ENCODE measurements around the gene SOBP. TPM values are rescaled to one million over a fixed set of nuclear protein-coding genes. Genes with fewer than 3 reads are reported as not detected.
A peak's percentile ranks its signal among the peaks of the same experiment; 100 is the strongest.

Gene SOBP
- total RNA-seq, 1 donor from 2014 or later: 18.5 TPM

GRCh38 chr6:107662333-107662732 is 172.4 kb downstream of the SOBP start:
- intact Hi-C loops (cut with DNase I): loop anchor here (2.0 kb wide), 1 partner anchor 172 kb away; no protein-coding TSS in a partner anchor
- ATAC-seq: no peak
- no peak for DNase-seq (ENCODE audit: low spot score)

GRCh38 chr6:107663308-107663707 is 173.4 kb downstream of the SOBP start:
- DNase-seq (ENCODE audit: low spot score): no peak
- ATAC-seq: no peak
- intact Hi-C loops (cut with DNase I): loop anchor here (2.0 kb wide), 1 partner anchor 171 kb away; no protein-coding TSS in a partner anchor

DNA sequence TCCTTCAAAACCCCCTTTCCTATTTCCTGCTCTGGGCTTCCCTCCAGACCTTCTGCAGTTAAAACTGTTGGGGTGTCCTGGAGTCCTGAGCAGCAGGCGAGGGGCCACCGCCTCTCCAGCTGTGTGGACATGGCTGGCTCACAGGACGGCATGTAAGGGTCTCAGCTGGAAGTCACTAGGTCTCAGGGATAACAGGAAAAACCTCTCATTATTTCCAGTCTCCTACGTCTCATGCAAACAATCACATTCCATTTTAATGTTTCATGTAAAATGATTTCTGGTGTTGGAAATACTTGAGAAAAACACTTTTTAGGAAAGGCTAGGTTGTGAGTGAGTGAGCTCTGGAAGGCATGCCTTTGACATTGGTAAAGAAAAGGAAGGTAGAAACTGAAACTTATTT is 175.5 kb downstream of the SOBP start:
- DNase-seq (ENCODE audit: low spot score) (no peak), ATAC-seq (peak; percentile 10)
- intact Hi-C loops (cut with DNase I): no loop called here

DNA sequence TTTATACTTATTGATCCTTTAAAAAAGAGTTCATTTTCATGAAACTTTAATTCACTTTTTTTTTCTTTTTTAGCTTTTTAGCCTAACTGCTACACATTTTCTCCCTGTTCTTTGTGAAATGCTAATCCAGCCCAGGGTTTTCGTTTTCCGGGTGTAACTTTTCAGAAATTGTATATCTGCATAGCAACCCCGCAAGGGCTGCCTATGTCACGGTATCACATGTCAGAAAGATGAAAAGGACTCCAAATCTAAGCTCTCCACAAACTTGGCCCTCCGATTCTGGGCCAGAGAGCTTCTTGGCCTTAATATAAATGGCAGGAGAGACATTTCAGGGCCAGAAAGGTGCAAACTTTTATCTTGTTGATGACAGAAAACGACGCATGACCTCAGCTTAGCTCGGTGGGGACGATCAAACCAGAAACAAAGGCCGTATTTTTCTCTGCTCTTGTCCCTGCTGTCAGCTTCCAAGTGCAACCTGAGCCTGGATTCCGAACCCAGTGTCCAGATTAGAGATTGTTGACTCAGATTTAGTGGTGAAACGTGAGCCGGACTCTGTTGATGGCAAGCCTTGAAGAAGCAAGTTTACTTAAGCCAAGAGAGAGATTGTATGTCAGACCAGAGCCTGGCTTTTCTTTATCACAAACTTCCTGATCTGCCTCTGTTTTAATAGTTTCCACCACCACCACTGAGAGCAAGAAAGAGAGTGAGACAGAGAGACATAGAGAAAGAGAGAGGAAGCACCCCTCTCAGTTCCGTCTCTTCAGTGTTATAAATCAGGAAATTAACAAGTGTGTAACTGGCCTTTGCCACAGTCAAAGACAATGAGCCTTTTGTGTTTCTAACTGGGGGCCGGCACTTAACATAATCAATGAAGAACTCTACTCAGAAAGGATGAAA is 176.4 kb downstream of the SOBP start:
- intact Hi-C loops (cut with DNase I): no loop called here
- DNase-seq (ENCODE audit: low spot score) (no peak), ATAC-seq (peak; percentile 36)

DNA sequence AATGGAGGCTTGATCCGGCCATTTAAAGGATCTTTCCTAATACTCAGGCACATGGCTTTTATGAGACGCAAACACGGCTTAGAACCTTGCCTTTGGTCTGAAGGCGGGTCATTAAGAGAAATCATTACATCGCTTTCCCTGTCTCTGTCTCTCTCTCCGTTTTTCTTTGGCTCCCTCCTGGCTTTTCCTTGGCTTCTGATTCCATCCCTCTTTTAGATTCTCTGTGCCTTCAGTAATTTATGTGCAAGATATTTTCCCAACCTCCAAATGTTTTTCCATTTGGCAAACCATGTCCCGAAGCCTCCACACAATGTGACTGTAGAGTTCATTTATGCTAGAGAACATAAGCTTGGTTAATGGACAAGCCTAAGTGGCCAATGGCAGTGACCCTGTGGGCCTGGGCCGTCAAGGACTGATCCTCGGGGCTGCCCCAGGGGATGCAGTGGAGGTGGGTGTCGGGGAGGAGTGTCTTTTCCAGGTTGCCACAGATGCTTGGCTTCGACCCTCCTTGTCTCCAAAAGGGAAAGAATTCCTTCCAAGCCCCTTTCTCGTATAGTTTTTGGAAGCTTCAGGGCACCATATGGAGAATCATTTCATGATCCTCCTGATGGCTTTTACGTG is 177.2 kb downstream of the SOBP start:
- ATAC-seq (no peak), DNase-seq (ENCODE audit: low spot score) (no peak)
- intact Hi-C loops (cut with DNase I): no loop called here

GRCh38 chr6:107667790-107668189 is 177.9 kb downstream of the SOBP start:
- no peak for DNase-seq (ENCODE audit: low spot score)
- no peak for ATAC-seq
- intact Hi-C loops (cut with DNase I): no loop called here

- ATAC-seq (no peak), DNase-seq (ENCODE audit: low spot score) (no peak)
- intact Hi-C loops (cut with DNase I): no loop called here
Observed at GRCh38 chr6:107668743-107669474, 179.0 kb downstream of the SOBP start.

- ATAC-seq (peak; percentile 50), DNase-seq (ENCODE audit: low spot score) (no peak)
- intact Hi-C loops (cut with DNase I): no loop called here
Observed at GRCh38 chr6:107670792-107671199, 180.9 kb downstream of the SOBP start.

DNA sequence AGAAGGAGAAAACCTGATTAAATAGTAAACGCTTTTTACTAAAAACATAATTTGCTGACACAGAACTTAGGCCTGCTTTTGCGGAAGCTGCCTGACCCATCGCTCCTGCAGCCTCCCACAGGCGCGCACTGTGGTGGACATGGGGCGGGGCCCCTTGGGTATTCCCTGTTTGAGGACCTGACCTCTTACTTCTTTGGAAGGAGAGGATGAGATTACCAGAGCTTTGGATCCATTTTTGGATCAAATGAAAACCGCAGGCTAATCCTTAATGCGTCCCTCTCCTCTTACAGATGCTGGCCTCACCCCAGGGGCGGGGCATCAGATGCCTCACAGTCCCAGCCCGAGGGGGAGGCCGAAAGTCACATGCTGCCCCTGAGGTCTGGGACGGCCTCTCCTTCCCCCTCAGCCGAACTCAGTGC is 183.2 kb downstream of the SOBP start:
- intact Hi-C loops (cut with DNase I): no loop called here
- ATAC-seq (peak; percentile 87), DNase-seq (ENCODE audit: low spot score) (peak; percentile 71)

- intact Hi-C loops (cut with DNase I): no loop called here
- DNase-seq (ENCODE audit: low spot score): peak; percentile 94
- ATAC-seq: peak; percentile 88
Observed at GRCh38 chr6:107674995-107675738, 185.2 kb downstream of the SOBP start.

GRCh38 chr6:107676042-107676441 is 186.1 kb downstream of the SOBP start:
- DNase-seq (ENCODE audit: low spot score) (no peak), ATAC-seq (peak; percentile 11)
- intact Hi-C loops (cut with DNase I): no loop called here

- intact Hi-C loops (cut with DNase I): no loop called here
- no peak for DNase-seq (ENCODE audit: low spot score)
- ATAC-seq: no peak
Observed at GRCh38 chr6:107677399-107677798, 187.5 kb downstream of the SOBP start.

DNA sequence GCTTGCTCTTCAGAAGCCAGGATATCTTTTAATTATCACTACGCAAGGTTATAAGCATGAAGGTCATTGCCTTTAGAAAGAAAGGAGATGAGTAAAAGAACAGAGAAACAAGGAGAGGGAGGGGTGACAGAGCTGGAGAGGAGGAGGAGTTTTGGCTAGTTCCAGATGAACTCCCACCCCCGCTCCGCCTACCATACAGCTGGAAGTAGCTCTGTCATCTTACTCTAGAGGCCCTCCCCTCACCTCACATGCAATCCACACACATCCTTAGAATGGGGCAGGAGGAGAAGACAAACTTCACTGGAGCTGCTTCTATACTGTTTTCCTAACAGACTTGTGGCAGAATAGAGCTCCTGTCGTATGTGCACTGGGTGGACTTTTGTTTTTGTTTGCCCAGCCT is 189.5 kb downstream of the SOBP start:
- DNase-seq (ENCODE audit: low spot score) (no peak), ATAC-seq (peak; percentile 74)
- intact Hi-C loops (cut with DNase I): no loop called here

DNA sequence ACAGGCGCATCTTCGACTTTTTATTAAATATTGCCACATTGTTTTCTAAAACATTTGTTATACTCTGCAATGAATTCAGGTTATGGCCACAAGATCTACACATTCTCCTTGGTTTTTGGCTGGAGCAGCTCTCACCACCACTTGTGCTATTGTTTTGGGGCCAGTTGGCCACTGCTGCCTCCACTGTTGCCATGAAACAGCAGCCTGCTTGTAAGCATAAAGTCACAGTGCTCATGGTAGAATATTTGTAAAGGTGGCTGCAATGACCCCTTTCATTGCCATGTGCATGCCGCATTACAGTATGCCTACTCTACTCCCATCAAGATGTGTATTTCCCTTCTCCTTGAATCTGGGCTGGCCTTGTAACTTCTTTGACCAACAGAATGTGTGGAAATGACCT is 192.8 kb downstream of the SOBP start:
- intact Hi-C loops (cut with DNase I): no loop called here
- DNase-seq (ENCODE audit: low spot score) (no peak), ATAC-seq (no peak)

DNA sequence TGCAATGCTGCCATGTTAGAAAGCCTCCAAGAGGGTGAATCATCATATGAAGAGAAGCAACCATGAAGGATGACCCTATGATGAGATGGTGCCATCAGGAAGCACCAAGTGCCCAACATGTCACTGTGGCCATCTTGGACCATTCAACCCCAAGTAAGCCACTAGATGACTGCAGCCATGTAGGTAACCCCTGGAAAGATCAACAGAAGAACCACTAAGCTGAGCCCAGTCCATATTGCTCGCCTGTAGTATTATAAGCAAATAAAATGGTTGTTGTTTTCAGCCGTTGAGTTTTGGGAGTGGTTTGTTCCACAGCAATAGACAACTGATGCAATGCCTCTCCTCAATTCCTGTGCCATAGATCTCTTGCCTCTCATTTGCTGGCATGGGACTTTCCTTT is 193.3 kb downstream of the SOBP start:
- intact Hi-C loops (cut with DNase I): no loop called here
- ATAC-seq (no peak), DNase-seq (ENCODE audit: low spot score) (no peak)

GRCh38 chr6:107684996-107685395 is 195.1 kb downstream of the SOBP start:
- no peak for ATAC-seq

DNA sequence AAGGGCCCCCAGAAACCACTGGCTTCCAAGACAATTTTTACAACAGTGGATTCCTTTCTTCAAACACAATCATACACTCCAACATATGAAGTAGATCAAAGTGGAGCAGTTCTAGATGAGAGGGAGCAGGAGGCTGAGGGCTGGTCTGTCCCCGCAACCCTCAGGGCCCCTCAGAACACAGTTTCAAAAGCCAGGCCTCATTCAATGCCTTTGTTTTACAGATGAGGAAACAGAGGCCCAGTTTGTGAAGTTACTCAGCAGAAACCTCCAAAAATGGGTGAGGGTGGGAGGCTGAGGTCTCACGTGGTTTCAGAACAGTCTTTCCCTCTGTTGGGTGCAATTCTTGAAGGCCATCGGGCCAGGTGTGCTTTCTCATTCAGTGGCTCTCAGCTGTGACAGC is 199.3 kb downstream of the SOBP start:
- DNase-seq (ENCODE audit: low spot score) (no peak), ATAC-seq (no peak)
- intact Hi-C loops (cut with DNase I): no loop called here

More at GRCh38 chr6:107684996-107685395, 195.1 kb downstream of the SOBP start:
- intact Hi-C loops (cut with DNase I): no loop called here
- no peak for DNase-seq (ENCODE audit: low spot score)

DNA sequence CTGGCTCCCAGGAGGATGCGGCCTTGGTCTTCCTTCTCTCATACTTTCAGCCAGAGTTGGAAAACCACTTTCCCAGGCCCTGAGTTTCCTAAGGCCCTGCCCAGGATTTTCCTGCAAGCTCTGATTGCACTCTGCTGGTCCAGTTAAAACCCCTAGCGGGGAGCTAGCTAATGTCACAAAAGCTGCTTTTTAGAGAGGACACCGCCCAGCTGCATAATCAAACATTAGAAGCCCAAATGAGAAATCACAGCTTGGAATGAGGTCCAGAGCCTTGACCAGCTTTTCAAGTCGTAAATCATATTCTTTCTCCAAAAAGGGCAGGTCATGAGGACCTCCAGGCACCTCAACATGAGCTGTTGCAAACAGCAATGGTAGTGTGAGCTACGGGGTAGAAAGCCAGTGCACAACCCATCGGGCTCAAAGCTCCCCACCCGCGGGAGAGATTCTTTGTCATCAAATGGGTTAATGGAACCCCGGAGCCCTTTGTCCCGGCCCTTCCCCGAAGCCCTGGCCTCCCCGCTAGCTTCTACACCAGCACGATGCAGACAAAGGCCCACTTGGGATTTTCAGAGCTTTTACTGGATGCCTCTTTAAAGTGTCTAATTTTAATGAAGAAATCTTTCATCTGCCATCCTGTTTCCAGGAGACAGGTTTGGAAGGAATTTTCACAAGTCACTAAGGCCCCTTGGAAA is 200.2 kb downstream of the SOBP start:
- DNase-seq (ENCODE audit: low spot score) (no peak), ATAC-seq (peak; percentile 44)
- intact Hi-C loops (cut with DNase I): no loop called here
